Omental fat pad (tissue), 4 donors: Measurements from ENCODE around the gene RPL28. TPM values are rescaled to one million over a fixed set of nuclear protein-coding genes. Genes with fewer than 3 reads are reported as not detected.

ENCODE experiments used
- ATAC-seq: fragments of 150-250 bp; one replicate; pipeline ENCODE4 v1.9.1; 2016; ENCODE audit warnings: mild to moderate bottlenecking, moderate library complexity; ENCODE audit not compliant: low FRiP score
- DNase-seq: peaks from one replicate; pipeline ENCODE4 v3.0.0-alpha.2; 2019; ENCODE audit warnings: low spot score
- CTCF ChIP-seq, 3 donors: fragments of 450-650 bp; IDR thresholded peaks; one replicate each; pipeline ENCODE4 v1.5.1; 2016 to 2017; ENCODE audit warnings: antibody characterized with exemption in 3 of 3, mild to moderate bottlenecking in 3 of 3, moderate library complexity in 2 of 3
- total RNA-seq, 4 donors: library from RNA; depleted of rRNA; stranded (reverse); fragments of >200 nt; gene quantifications; one replicate each; pipeline ENCODE4 v1.1.0, GENCODE V29; 2016

Gene RPL28
- total RNA-seq, 4 donors from 2014 or later, result 490 to 747 (median 555) TPM

- TF ChIP-seq CTCF (IDR thresholded peaks at IDR 0.05), result no peak
- DNase-seq (no peak), ATAC-seq (peak; percentile 46)
Observed at GRCh38 chr19:55369653-55370304, 16.0 kb upstream of the RPL28 start.

GRCh38 chr19:55370305-55370988, 15.3 kb upstream of the RPL28 start, which contains the start of gene IL11:
Gene IL11, minus strand, starts transcription at chr19:55370463. Its CDS starts 153 bp downstream, at chr19:55370310.
- ATAC-seq (no peak), DNase-seq (no peak)

GRCh38 chr19:55372316-55373081, 13.2 kb upstream of the RPL28 start:
- ATAC-seq (no peak), DNase-seq (no peak)
- no peak for TF ChIP-seq CTCF (IDR thresholded peaks at IDR 0.05)

More at GRCh38 chr19:55370305-55370988, 15.3 kb upstream of the RPL28 start, which contains the start of gene IL11:
- TF ChIP-seq CTCF (IDR thresholded peaks at IDR 0.05), result no peak

- TF ChIP-seq CTCF (IDR thresholded peaks at IDR 0.05), result no peak
Observed at GRCh38 chr19:55373306-55373992, 12.3 kb upstream of the RPL28 start.

GRCh38 chr19:55373993-55374757, 11.6 kb upstream of the RPL28 start:
- DNase-seq, result no peak
- TF ChIP-seq CTCF (IDR thresholded peaks at IDR 0.05), result no peak

More at GRCh38 chr19:55373306-55373992, 12.3 kb upstream of the RPL28 start:
- no peak for ATAC-seq
- no peak for DNase-seq

More at GRCh38 chr19:55373993-55374757, 11.6 kb upstream of the RPL28 start:
- ATAC-seq, result no peak
